HG02642 (cell line): ENCODE results near the gene PFKFB3.

Source experiments
- ATAC-seq: cut with Tn5 transposase; IDR thresholded peaks from one replicate; pipeline ENCODE4 v1.9.1; 2021; ENCODE audit warnings: mild to moderate bottlenecking; ENCODE audit not compliant: unreplicated experiment, poor library complexity

The PFKFB3 gene

GRCh38 chr10:6297522-6297921, 94.8 kb downstream of the PFKFB3 start:
- no peak for ATAC-seq

GRCh38 chr10:6297951-6298381, 95.2 kb downstream of the PFKFB3 start:
- ATAC-seq: no peak

GRCh38 chr10:6298428-6298827, 95.7 kb downstream of the PFKFB3 start:
- ATAC-seq: no peak

- no peak for ATAC-seq
Measured at GRCh38 chr10:6299234-6299633, 96.5 kb downstream of the PFKFB3 start.

- no peak for ATAC-seq
Measured at GRCh38 chr10:6299743-6300105, 97.0 kb downstream of the PFKFB3 start.

- peak; percentile 82 for ATAC-seq
Measured at GRCh38 chr10:6300106-6300783, 97.5 kb downstream of the PFKFB3 start.

GRCh38 chr10:6300784-6301460, 98.2 kb downstream of the PFKFB3 start:
- no peak for ATAC-seq

GRCh38 chr10:6301488-6302075, 98.8 kb downstream of the PFKFB3 start:
- ATAC-seq: no peak
